IMR-90 (cell line): Measurements from ENCODE around the gene SYNE2. TPM values are rescaled to one million over a fixed set of nuclear protein-coding genes. Genes with fewer than 3 reads are reported as not detected.
A peak's percentile ranks its signal among the peaks of the same experiment; 100 is the strongest.

Experiments used
- ATAC-seq: fragments of 200-7000 bp; cut with Tn5 transposase; 2 replicates; pipeline ENCODE4 v1.9.1; 2020; ENCODE audit warnings: low read depth, mild to moderate bottlenecking, moderate library complexity
- BruUV-seq: library from RNA; stranded (reverse); fragments of 400-500 nt; replicated peaks from 2 replicates; lab custom pipeline; 2021; lab: Mats Ljungman, UMichigan
- CTCF ChIA-PET: fragments of 300-600 bp; formaldehyde crosslinking; extraction: SDS; loops from one replicate; lab custom pipeline; 2021; ENCODE audit warnings: antibody characterized with exemption; lab: Yijun Ruan, JAX
- POLR2A ChIA-PET: fragments of 300-600 bp; sonication (Branson Sonifier 250); formaldehyde crosslinking; loops from one replicate; lab custom pipeline; 2022; ENCODE audit warnings: antibody characterized with exemption; ENCODE audit not compliant: unreplicated experiment; lab: Charles Lee
- DNase-seq: peaks from one replicate; pipeline ENCODE4 v3.0.0; 2013
- H2AFZ ChIP-seq: replicated peaks from 2 replicates; pipeline ENCODE3; 2013; ENCODE audit warnings: low read length, mild to moderate bottlenecking; ENCODE audit not compliant: poor library complexity
- H2AK5ac ChIP-seq: 2 replicates; pipeline ENCODE4 v1.6.1; 2013; ENCODE audit warnings: low read depth, low read length, inconsistent platforms
- H2AK9ac ChIP-seq: replicated peaks from 2 replicates; pipeline ENCODE3; 2013; ENCODE audit warnings: mild to moderate bottlenecking, low read depth, low read length, moderate library complexity; ENCODE audit not compliant: poor library complexity
- H2BK120ac ChIP-seq: 2 replicates; pipeline ENCODE4 v1.6.1; 2013; ENCODE audit warnings: low read depth, low read length, inconsistent platforms
- H2BK15ac ChIP-seq: 3 replicates; pipeline ENCODE4 v1.6.1; 2013; ENCODE audit warnings: low read depth, low read length, inconsistent platforms
- H2BK20ac ChIP-seq: 2 replicates; pipeline ENCODE4 v1.6.1; 2013; ENCODE audit warnings: low read depth, mild to moderate bottlenecking, inconsistent platforms, low read length, moderate library complexity
- H2BK5ac ChIP-seq: 2 replicates; pipeline ENCODE4 v1.6.1; 2013; ENCODE audit warnings: mild to moderate bottlenecking, low read depth, low read length, inconsistent platforms; ENCODE audit not compliant: poor library complexity, severe bottlenecking
- H3K14ac ChIP-seq: replicated peaks from 2 replicates; pipeline ENCODE4 v1.6.1; 2013; ENCODE audit warnings: low read depth, low read length, inconsistent platforms
- H3K18ac ChIP-seq: 2 replicates; pipeline ENCODE4 v1.6.1; 2013; ENCODE audit warnings: low read depth, low read length, control low read depth
- H3K23ac ChIP-seq: 2 replicates; pipeline ENCODE4 v1.6.1; 2013; ENCODE audit warnings: low read depth, low read length, inconsistent platforms
- H3K27ac ChIP-seq: 2 replicates; pipeline ENCODE4 v1.5.1; 2013; ENCODE audit warnings: mild to moderate bottlenecking, control low read depth, low read length; ENCODE audit not compliant: insufficient read depth
- H3K27me3 ChIP-seq: 2 replicates; pipeline ENCODE4 v1.6.1; 2013; ENCODE audit warnings: low read length; ENCODE audit not compliant: control insufficient read depth, insufficient read depth
- H3K36me3 ChIP-seq: 2 replicates; pipeline ENCODE4 v1.6.1; 2013; ENCODE audit warnings: low read length, mixed read lengths; ENCODE audit not compliant: control insufficient read depth, insufficient read depth
- H3K4ac ChIP-seq: 2 replicates; pipeline ENCODE4 v1.6.1; 2013; ENCODE audit warnings: low read depth, low read length, inconsistent platforms
- H3K4me1 ChIP-seq: 2 replicates; pipeline ENCODE4 v1.6.1; 2013; ENCODE audit warnings: low read length, mixed read lengths; ENCODE audit not compliant: control insufficient read depth, insufficient read depth
- H3K4me2 ChIP-seq: 2 replicates; pipeline ENCODE4 v1.6.1; 2013; ENCODE audit warnings: low read depth, mild to moderate bottlenecking, control low read depth, low read length, moderate library complexity
- H3K4me3 ChIP-seq: 2 replicates; pipeline ENCODE4 v1.5.1; 2013; ENCODE audit warnings: low read depth, mild to moderate bottlenecking, control low read depth, low read length, moderate library complexity; ENCODE audit not compliant: insufficient read depth
- H3K56ac ChIP-seq: 2 replicates; pipeline ENCODE4 v1.6.1; 2013; ENCODE audit warnings: low read length, inconsistent platforms; ENCODE audit not compliant: insufficient read depth; ENCODE audit errors: extremely low read depth
- H3K79me1 ChIP-seq, 2 experiments: 2 replicates each; pipeline ENCODE4 v1.6.1; 2013; ENCODE audit warnings: low read length in 2 of 2, inconsistent platforms in 1 of 2, low read depth in 1 of 2
- H3K9ac ChIP-seq: 2 replicates; pipeline ENCODE4 v1.6.1; 2013; ENCODE audit warnings: low read depth, low read length, control low read depth
- H3K9me1 ChIP-seq: 2 replicates; pipeline ENCODE4 v1.6.1; 2013; ENCODE audit warnings: low read length, inconsistent platforms; ENCODE audit not compliant: insufficient read depth
- H3K9me3 ChIP-seq: 2 replicates; pipeline ENCODE4 v1.6.1; 2013; ENCODE audit warnings: low read length; ENCODE audit not compliant: control insufficient read depth, insufficient read depth
- H4K20me1 ChIP-seq: 2 replicates; pipeline ENCODE4 v1.6.1; 2013; ENCODE audit warnings: low read length, inconsistent platforms; ENCODE audit not compliant: insufficient read depth
- H4K5ac ChIP-seq: 2 replicates; pipeline ENCODE4 v1.6.1; 2013; ENCODE audit warnings: mild to moderate bottlenecking, low read depth, low read length, control low read depth
- H4K8ac ChIP-seq, 2 experiments: 2 replicates each; pipeline ENCODE4 v1.6.1; 2013; ENCODE audit warnings: low read depth in 2 of 2, low read length in 2 of 2, control low read depth in 1 of 2, inconsistent platforms in 1 of 2
- H4K91ac ChIP-seq: 2 replicates; pipeline ENCODE4 v1.6.1; 2013; ENCODE audit warnings: low read depth, low read length, inconsistent platforms; ENCODE audit not compliant: insufficient read depth
- BHLHE40 ChIP-seq: fragments of 150-350 bp; IDR thresholded peaks from 2 replicates; pipeline ENCODE4 v1.6.1; 2016; ENCODE audit warnings: mild to moderate bottlenecking, low read depth, low read length
- CEBPB ChIP-seq: IDR thresholded peaks from 2 replicates; pipeline ENCODE4 v1.6.1; 2012; ENCODE audit warnings: low read depth, low read length, improper control_type of control experiment
- CHD1 ChIP-seq: IDR thresholded peaks from 2 replicates; pipeline ENCODE4 v1.6.1; 2012; ENCODE audit warnings: low read depth, low read length, improper control_type of control experiment
- FOS ChIP-seq: fragments of 150-350 bp; IDR thresholded peaks from 2 replicates; pipeline ENCODE4 v1.6.1; 2016; ENCODE audit warnings: low read depth, low read length
- MAZ ChIP-seq: IDR thresholded peaks from 2 replicates; pipeline ENCODE4 v1.6.1; 2012; ENCODE audit warnings: low read depth, mild to moderate bottlenecking, low read length, improper control_type of control experiment, moderate library complexity, borderline replicate concordance
- MXI1 ChIP-seq: IDR thresholded peaks from 2 replicates; pipeline ENCODE4 v1.6.1; 2012; ENCODE audit warnings: low read depth, mild to moderate bottlenecking, low read length, moderate library complexity, borderline replicate concordance
- NFE2L2 ChIP-seq: fragments of 150-350 bp; IDR thresholded peaks from 2 replicates; pipeline ENCODE4 v1.6.1; 2016; ENCODE audit warnings: low read depth, mild to moderate bottlenecking, low read length
- RAD21 ChIP-seq: IDR thresholded peaks from 2 replicates; pipeline ENCODE4 v1.6.1; 2012; ENCODE audit warnings: low read length, improper control_type of control experiment
- RCOR1 ChIP-seq: IDR thresholded peaks from 2 replicates; pipeline ENCODE4 v1.6.1; 2012; ENCODE audit warnings: mild to moderate bottlenecking, low read length, improper control_type of control experiment; ENCODE audit not compliant: insufficient replicate concordance
- RFX5 ChIP-seq: IDR thresholded peaks from 2 replicates; pipeline ENCODE4 v1.8.0; 2012; ENCODE audit warnings: low read depth, mild to moderate bottlenecking, low read length, moderate library complexity
- SMC3 ChIP-seq: fragments of 150-350 bp; IDR thresholded peaks from 2 replicates; pipeline ENCODE4 v1.6.1; 2016; ENCODE audit warnings: low read depth, mild to moderate bottlenecking, antibody characterized with exemption, low read length, moderate library complexity
- USF2 ChIP-seq: fragments of 150-350 bp; IDR thresholded peaks from 2 replicates; pipeline ENCODE4 v1.6.1; 2017; ENCODE audit warnings: mild to moderate bottlenecking, antibody characterized with exemption, low read length, low read depth
- WGBS, 2 experiments: methylation state at CpG; one replicate each; pipeline versions ENCODE4 v1.1.5 to v1.1.7; 2013; ENCODE audit warnings: missing lambda C conversion rate in 2 of 2; ENCODE audit not compliant: insufficient read length in 1 of 2; ENCODE audit errors: extremely low coverage in 2 of 2; 5-methylcytosine and 5-hydroxymethylcytosine counted together
- dilution Hi-C: fragments of 300-500 bp; cut with HindIII; formaldehyde crosslinking; loops from one replicate; pipeline ENCODE4 v1.14.3; 2018; ENCODE audit warnings: low sequenced_read_pairs; ENCODE audit not compliant: unreplicated experiment
- in situ Hi-C: fragments of 300-500 bp; cut with MboI; formaldehyde crosslinking; loops from 3 replicates; pipeline ENCODE4 v1.14.3; 2019; ENCODE audit warnings: low sequenced_read_pairs, inconsistent platforms, mixed read lengths
- intact Hi-C: fragments of 100-400 bp; cut with micrococcal nuclease; formaldehyde crosslinking; loops from 2 replicates; pipeline ENCODE4 v1.10.0; 2022
- polyA plus RNA-seq, 3 experiments: library from polyadenylated mRNA; depleted of rRNA; stranded (reverse); fragments of >200 nt; gene quantifications; 2 replicates each; pipeline ENCODE4 v1.2.3, GENCODE V29; 2012; ENCODE audit warnings: low replicate concordance in 1 of 3
- total RNA-seq: library from RNA; depleted of rRNA; stranded (reverse); fragments of >200 nt; gene quantifications from 2 replicates; pipeline ENCODE4 v1.2.3, GENCODE V29; 2012
- TF ChIP-seq, protein P1 (sequence below): conservative IDR thresholded peaks from 2 replicates; pipeline ENCODE4 v1.5.1; 2012; ENCODE audit warnings: mild to moderate bottlenecking, low read depth, low read length, improper control_type of control experiment
- TF ChIP-seq, protein P2 (sequence below): fragments of 150-350 bp; IDR thresholded peaks from 2 replicates; pipeline ENCODE4 v1.6.1; 2016; ENCODE audit warnings: low read depth, mild to moderate bottlenecking, low read length, moderate library complexity, borderline replicate concordance

Gene SYNE2
- total and polyA plus RNA-seq, 2 of the 4 experiments (the other 2 are of a cell fraction), result 5.2 to 28.9 TPM

DNA sequence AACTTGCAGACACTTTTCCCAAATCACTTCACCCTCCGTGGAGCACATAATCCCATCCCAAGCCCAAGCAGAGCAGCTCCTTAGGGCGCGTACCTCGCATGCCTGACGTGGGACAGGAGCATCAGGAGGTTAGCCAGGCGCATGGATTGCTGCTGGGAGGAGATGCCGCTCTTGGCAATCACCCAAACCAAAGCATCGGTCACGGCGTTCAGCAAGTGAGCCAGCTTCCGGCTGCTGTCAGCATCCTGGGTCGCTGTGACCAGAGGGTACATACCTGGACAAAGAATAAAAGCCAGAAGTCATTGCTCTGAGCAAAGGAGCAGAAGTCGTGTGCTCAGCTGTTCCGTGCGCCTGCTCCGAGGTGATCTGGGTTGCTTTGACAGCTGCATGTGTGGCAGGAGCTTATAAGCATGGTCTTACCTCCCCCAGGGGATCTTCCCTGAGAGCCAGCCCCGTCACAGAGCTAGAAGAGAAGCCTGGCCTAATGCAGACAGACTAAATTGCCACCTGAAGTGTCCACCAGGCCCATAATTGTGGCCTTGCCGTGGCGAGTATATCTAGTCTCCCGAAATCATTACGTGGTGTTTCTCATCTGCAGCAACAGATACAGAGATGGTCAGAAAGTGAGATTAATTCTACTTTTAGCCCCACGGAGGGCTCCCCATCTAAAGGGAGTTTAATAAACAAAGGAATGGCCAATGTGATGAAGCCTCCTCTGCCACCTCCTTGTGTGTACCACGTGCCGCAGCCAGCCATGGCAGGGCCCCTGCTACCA lies 382.3 kb downstream of the SYNE2 start:
- Histone ChIP-seq H3K9ac (no peak overlapping the region), H3K4me3 (no peak overlapping the region), H4K8ac (no peak overlapping the region), H3K56ac (no peak overlapping the region), H3K4me1 (peaks cover 19% of the 10 kb centered on the region), H2BK20ac (peak overlapping the region; percentile 53; the same call in 1 of the 2 replicates), H3K36me3 (no peaks in the 10 kb centered on the region), H2AK9ac (no peak overlapping the region), H3K9me1 (peaks cover 19% of the 10 kb centered on the region), H2BK5ac (no peak overlapping the region), H4K5ac (no peak overlapping the region), H3K27ac (no peak overlapping the region), H2BK120ac (no peak overlapping the region), H3K23ac (no peak overlapping the region), H3K9me3 (no peaks in the 10 kb centered on the region), H4K91ac (no peak overlapping the region), H3K18ac (no peak overlapping the region), H3K79me1 (no peaks in the 10 kb centered on the region), H3K27me3 (no peaks in the 10 kb centered on the region; the same call in 1 of the 2 replicates), H3K4me2 (no peak overlapping the region), H2AFZ (no peak overlapping the region), H2AK5ac (0 out of 2 replicates have a peak overlapping the region, but pooled peaks have one; percentile 13), H3K4ac (peak overlapping the region; percentile 40; the same call in 1 of the 2 replicates), H3K14ac (no peak overlapping the region), H2BK15ac (no peak overlapping the region; the same call in 2 of the 3 replicates), H4K20me1 (peaks cover 4% of the 10 kb centered on the region; the same call in 1 of the 2 replicates)
- ChIA-PET CTCF (interaction anchor here (0.6 kb wide), 1 partner anchor 27 kb away, joined by 6 read pairs; no protein-coding TSS in a partner anchor), POLR2A (no interaction called here)
- dilution Hi-C loops, result no loop called here
- in situ Hi-C loops, result no loop called here
- DNase-seq, result peak; percentile 14
- ATAC-seq, result no peak
- intact Hi-C loops, result no loop called here
- 88% methylated on average over 15 of the region's 24 CpGs; no CpG with 5 or more reads in 1 of the 2 experiments for WGBS, 2 experiments
- no TSS peak for BruUV-seq
- TF ChIP-seq, protein P1, sequence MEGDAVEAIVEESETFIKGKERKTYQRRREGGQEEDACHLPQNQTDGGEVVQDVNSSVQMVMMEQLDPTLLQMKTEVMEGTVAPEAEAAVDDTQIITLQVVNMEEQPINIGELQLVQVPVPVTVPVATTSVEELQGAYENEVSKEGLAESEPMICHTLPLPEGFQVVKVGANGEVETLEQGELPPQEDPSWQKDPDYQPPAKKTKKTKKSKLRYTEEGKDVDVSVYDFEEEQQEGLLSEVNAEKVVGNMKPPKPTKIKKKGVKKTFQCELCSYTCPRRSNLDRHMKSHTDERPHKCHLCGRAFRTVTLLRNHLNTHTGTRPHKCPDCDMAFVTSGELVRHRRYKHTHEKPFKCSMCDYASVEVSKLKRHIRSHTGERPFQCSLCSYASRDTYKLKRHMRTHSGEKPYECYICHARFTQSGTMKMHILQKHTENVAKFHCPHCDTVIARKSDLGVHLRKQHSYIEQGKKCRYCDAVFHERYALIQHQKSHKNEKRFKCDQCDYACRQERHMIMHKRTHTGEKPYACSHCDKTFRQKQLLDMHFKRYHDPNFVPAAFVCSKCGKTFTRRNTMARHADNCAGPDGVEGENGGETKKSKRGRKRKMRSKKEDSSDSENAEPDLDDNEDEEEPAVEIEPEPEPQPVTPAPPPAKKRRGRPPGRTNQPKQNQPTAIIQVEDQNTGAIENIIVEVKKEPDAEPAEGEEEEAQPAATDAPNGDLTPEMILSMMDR, result no peak
- TF ChIP-seq CEBPB (no peak), BHLHE40 (no peak), SMC3 (no peak), CHD1 (no peak), MAZ (no peak), NFE2L2 (no peak), USF2 (no peak), RAD21 (no peak), RCOR1 (no peak), FOS (no peak), RFX5 (no peak), MXI1 (no peak)
- TF ChIP-seq, protein P2, sequence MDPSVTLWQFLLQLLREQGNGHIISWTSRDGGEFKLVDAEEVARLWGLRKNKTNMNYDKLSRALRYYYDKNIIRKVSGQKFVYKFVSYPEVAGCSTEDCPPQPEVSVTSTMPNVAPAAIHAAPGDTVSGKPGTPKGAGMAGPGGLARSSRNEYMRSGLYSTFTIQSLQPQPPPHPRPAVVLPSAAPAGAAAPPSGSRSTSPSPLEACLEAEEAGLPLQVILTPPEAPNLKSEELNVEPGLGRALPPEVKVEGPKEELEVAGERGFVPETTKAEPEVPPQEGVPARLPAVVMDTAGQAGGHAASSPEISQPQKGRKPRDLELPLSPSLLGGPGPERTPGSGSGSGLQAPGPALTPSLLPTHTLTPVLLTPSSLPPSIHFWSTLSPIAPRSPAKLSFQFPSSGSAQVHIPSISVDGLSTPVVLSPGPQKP, result no peak
